Pancreas (tissue), 10 donors: ENCODE measurements around the gene SNED1. TPM values are rescaled to one million over a fixed set of nuclear protein-coding genes. Genes with fewer than 3 reads are reported as not detected.

Source experiments
- ATAC-seq, 4 donors: fragments of 200-7000 bp; cut with Tn5 transposase; one replicate each; pipeline versions ENCODE4 v1.8.0 to v1.9.1; 2020; ENCODE audit warnings: mild to moderate bottlenecking in 4 of 4, moderate library complexity in 4 of 4
- DNase-seq, 6 donors: peaks; one replicate each; pipeline ENCODE4 v3.0.0-alpha.2; 2020
- FAIRE-seq: peaks from 2 replicates; lab custom pipeline; 2012; peaks lifted over from hg19 to GRCh38; lab: Jason Lieb, UNC
- H3K27ac ChIP-seq, 4 donors: fragments of 200-600 bp; sonication (generic); 1 replicate in 3 of 4; 2 replicates in 1 of 4; pipeline versions ENCODE4 v1.5.0 to v1.8.0; 2020
- H3K27me3 ChIP-seq, 4 donors: fragments of 200-600 bp; one replicate each; pipeline ENCODE4 v1.8.0; 2021
- H3K36me3 ChIP-seq, 3 donors: fragments of 200-600 bp; sonication (generic) in 1 of 3; one replicate each; pipeline versions ENCODE4 v1.5.0 to v1.8.0; 2020 to 2021
- H3K4me1 ChIP-seq, 3 donors: fragments of 200-600 bp; one replicate each; pipeline ENCODE4 v1.8.0; 2021
- H3K4me3 ChIP-seq, 4 donors: fragments of 200-600 bp; sonication (generic) in 2 of 4; one replicate each; pipeline versions ENCODE4 v1.5.0 to v1.8.0; 2020 to 2021
- H3K9me3 ChIP-seq, 4 donors: fragments of 200-600 bp; one replicate each; pipeline ENCODE4 v1.8.0; 2021
- CTCF ChIP-seq, 4 donors: fragments of 200-600 bp; sonication (generic) in 3 of 4; IDR thresholded peaks; one replicate each; pipeline versions ENCODE4 v1.5.0 to v1.8.0; 2021; ENCODE audit warnings: antibody characterized with exemption in 4 of 4
- WGBS, 2 donors: extraction: QIAGEN DNeasy Blood & Tissue Kit; methylation state at CpG; one replicate each; pipeline ENCODE4 v1.1.7; 2013; 5-methylcytosine and 5-hydroxymethylcytosine counted together
- intact Hi-C, 3 donors: fragments of 100-400 bp; cut with DNase I; formaldehyde crosslinking; loops; one replicate each; pipeline versions ENCODE4 v1.11.1 to v1.14.2; 2022
- polyA plus RNA-seq, 2 donors: library from polyadenylated mRNA; stranded (reverse); fragments of 200-250 nt; gene quantifications; one replicate each; pipeline ENCODE4 v1.2.3, GENCODE V29; 2013
- total RNA-seq, 6 donors: library from RNA; stranded (reverse); fragmentation: NEBNext Ultra II Directional in 4 of 6; extraction: Animal tissue kit (Norgen Biotek cat#: 25700) in 4 of 6; gene quantifications; one replicate each; pipeline versions ENCODE4 v1.2.1 to v1.2.4, GENCODE V29; 2021 to 2023
- donor health status: healthy with polysubstance abuse.
- donor health status: DM: no; HTN: no; CAD: no; lungs with moderate emphysema.
- donor health status: DM: no; HTN: no; CAD: no.
- donor health status: control.
- donor health status: control.
- donor health status: Bipolar disorder and iron deficiency.
- donor health status: DM: yes; HTN: yes; CAD: no.
- donor health status: DM: no; HTN: no; CAD: no.
- donor health status: DM: no; HTN: no; CAD: no.
- donor health status: DM: yes; HTN: yes; CAD: no.

The SNED1 gene
- total and polyA plus RNA-seq, 8 donors, result 6.6 to 19.2 (median 10.0) TPM

GRCh38 chr2:241029599-241030332, 31.3 kb downstream of the SNED1 start:
- no peak for FAIRE-seq

GRCh38 chr2:241030333-241030680, 31.9 kb downstream of the SNED1 start:
- Histone ChIP-seq H3K9me3 (no peaks in the 10 kb centered on the region), H3K27ac (no peak overlapping the region), H3K4me3 (no peak overlapping the region), H3K27me3 (no peaks in the 10 kb centered on the region), H3K36me3 (no peaks in the 10 kb centered on the region), H3K4me1 (no peaks in the 10 kb centered on the region)
- DNase-seq (no peak), FAIRE-seq (no peak), ATAC-seq (no peak)
- WGBS, 2 donors, result 96 to 98% methylated on average over 14 to 15 of the region's 15 CpGs
- intact Hi-C loops, result no loop called here
- TF ChIP-seq CTCF (IDR thresholded peaks at IDR 0.05), result no peak

More at GRCh38 chr2:241029599-241030332, 31.3 kb downstream of the SNED1 start:
- no peak for TF ChIP-seq CTCF (IDR thresholded peaks at IDR 0.05)
- no peaks in the 10 kb centered on the region for H3K4me1 ChIP-seq
- DNase-seq (no peak), ATAC-seq (no peak)
- H3K4me3 ChIP-seq, result no peak overlapping the region
- H3K36me3 ChIP-seq, result no peaks in the 10 kb centered on the region
- no peaks in the 10 kb centered on the region for H3K9me3 ChIP-seq
- H3K27ac ChIP-seq, result no peak overlapping the region
- H3K27me3 ChIP-seq, result no peaks in the 10 kb centered on the region
- intact Hi-C loops, result no loop called here
- WGBS, 2 donors, result 90 to 93% methylated on average over 17 of the region's 17 CpGs

DNA sequence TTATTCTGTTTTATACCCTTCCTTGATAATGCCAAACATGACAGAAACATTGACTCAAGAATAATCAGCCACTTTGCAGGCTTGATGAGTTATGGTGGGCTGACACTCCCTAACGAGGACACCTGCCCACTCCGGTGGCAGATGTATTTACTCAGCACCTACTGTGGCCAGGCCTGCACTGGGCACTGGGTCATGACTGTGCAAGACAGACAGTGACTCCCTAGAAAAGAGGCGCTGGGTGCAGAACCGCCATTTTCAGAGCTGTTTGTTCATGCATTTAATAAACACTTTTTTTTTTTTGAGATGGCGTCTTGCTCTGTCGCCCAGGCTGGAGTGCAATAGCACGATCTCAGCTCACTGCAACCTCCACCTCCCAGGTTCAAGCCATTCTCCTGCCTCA, 32.5 kb downstream of the SNED1 start:
- FAIRE-seq (no peak), ATAC-seq (no peak), DNase-seq (no peak)
- Histone ChIP-seq H3K4me1 (no peaks in the 10 kb centered on the region), H3K4me3 (no peak overlapping the region), H3K9me3 (no peaks in the 10 kb centered on the region), H3K36me3 (no peaks in the 10 kb centered on the region), H3K27ac (no peak overlapping the region), H3K27me3 (no peaks in the 10 kb centered on the region)
- 94 to 96% methylated on average over 7 of the region's 7 CpGs for WGBS, 2 donors
- intact Hi-C loops, result no loop called here
- no peak for TF ChIP-seq CTCF (IDR thresholded peaks at IDR 0.05)

DNA sequence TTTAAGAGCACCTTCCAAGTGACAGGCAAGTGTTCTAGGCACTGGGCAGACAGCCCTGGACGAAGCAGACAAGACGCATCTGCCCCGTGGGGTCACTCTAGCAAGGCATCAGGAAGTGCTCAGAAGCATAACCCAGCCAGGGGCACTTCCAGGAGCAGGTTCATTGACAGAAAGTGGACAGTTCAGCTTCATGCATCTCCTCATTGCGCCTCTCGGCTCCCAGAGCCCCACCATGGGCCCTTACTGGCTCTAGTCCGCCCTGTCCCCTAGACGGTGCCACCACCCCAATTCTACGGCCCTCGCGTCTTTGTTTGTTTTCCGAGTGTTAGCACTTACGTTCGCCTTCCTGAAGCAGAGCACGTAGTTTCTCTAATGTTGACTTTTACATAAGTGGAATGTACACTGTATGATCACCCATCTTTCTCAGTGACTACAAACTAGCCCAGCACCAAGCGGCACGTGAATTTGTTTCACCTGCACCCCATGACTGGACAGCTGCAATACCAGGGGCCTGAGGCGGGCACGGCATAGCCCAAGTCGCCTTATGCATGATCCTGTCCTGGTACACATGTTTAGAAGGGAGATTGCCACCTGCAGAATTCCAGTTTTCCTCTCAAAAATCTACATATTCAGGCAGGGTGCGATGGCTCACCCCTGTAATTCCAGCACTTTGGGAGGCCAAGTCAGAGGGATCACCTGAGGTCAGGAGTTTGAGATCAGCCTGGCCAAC, 33.2 kb downstream of the SNED1 start:
- Histone ChIP-seq H3K27me3 (no peaks in the 10 kb centered on the region), H3K27ac (no peak overlapping the region), H3K4me3 (no peak overlapping the region), H3K36me3 (no peaks in the 10 kb centered on the region), H3K9me3 (no peaks in the 10 kb centered on the region), H3K4me1 (no peaks in the 10 kb centered on the region)
- intact Hi-C loops, result no loop called here
- FAIRE-seq (no peak), DNase-seq (no peak), ATAC-seq (no peak)
- 91 to 94% methylated on average over 20 of the region's 20 CpGs for WGBS, 2 donors
- no peak for TF ChIP-seq CTCF (IDR thresholded peaks at IDR 0.05)
